K562 (cell line): Measurements from ENCODE around the gene AZGP1. TPM values are rescaled to one million over a fixed set of nuclear protein-coding genes. Genes with fewer than 3 reads are reported as not detected.
"Not testable (repeated sequence)": the region's sequence is repeated elsewhere in the genome, so short reads cannot be mapped to it uniquely, and the experiment has no call there.

Experiments
- ATAC-seq: fragments of 200-7000 bp; cut with Tn5 transposase; 3 replicates; pipeline ENCODE4 v1.9.1; 2020; ENCODE audit warnings: moderate library complexity
- BruUV-seq: library from RNA; stranded (reverse); fragments of 400-500 nt; replicated peaks from 2 replicates; lab custom pipeline; 2021; lab: Mats Ljungman, UMichigan
- CTCF ChIA-PET: fragments of 300-600 bp; formaldehyde crosslinking; extraction: SDS; loops from one replicate; lab custom pipeline; 2021; ENCODE audit warnings: low intra/inter-chr PET ratio; lab: Yijun Ruan, JAX
- POLR2A ChIA-PET: fragments of 300-600, 350-650 bp; sonication (Branson Sonifier 250); formaldehyde crosslinking; extraction: SDS; loops from one replicate; lab custom pipeline; 2021; ENCODE audit warnings: antibody characterized with exemption, inconsistent platforms; lab: Yijun Ruan, JAX
- DNase-seq, 4 experiments: peaks; one replicate each; pipeline versions ENCODE4 v3.0.0 to v3.0.0-alpha.2; 2011 to 2018; ENCODE audit warnings: low spot score in 3 of 4, mixed read lengths in 3 of 4; ENCODE audit errors: extremely low read depth in 1 of 4
- FAIRE-seq: peaks from 2 replicates; lab custom pipeline; 2011; peaks lifted over from hg19 to GRCh38; lab: Jason Lieb, UNC
- H2AFZ ChIP-seq: 2 replicates; pipeline ENCODE4 v1.6.0; 2011; ENCODE audit warnings: low read depth, low read length, control low read depth, inconsistent platforms
- H3K27ac ChIP-seq: fragments of 200-600 bp; 3 replicates; pipeline ENCODE4 v1.8.0; 2011; ENCODE audit warnings: low read depth, mild to moderate bottlenecking, control low read depth, inconsistent platforms, low read length, moderate library complexity, mixed read lengths; ENCODE audit errors: extremely low read depth
- H3K27me3 ChIP-seq, 2 experiments: fragments of 300-600 bp in 1 of 2; 2 replicates in 1 of 2; 3 replicates in 1 of 2; pipeline versions ENCODE4 v1.6.0 to v1.8.0; 2011; ENCODE audit warnings: inconsistent platforms in 2 of 2, low read length in 2 of 2, mild to moderate bottlenecking in 1 of 2, mixed read lengths in 1 of 2, moderate library complexity in 1 of 2; ENCODE audit not compliant: control insufficient read depth in 2 of 2, insufficient read depth in 2 of 2
- H3K36me3 ChIP-seq: fragments of 300-600 bp; 3 replicates; pipeline ENCODE4 v1.8.0; 2011; ENCODE audit warnings: mild to moderate bottlenecking, low read length, inconsistent platforms; ENCODE audit not compliant: control insufficient read depth, insufficient read depth
- H3K4me1 ChIP-seq, 2 experiments: fragments of 200-600 bp in 1 of 2; replicated peaks in 1 of 2; 2 replicates in 1 of 2; 3 replicates in 1 of 2; pipeline versions ENCODE4 v1.5.1 to v1.8.0; 2011; ENCODE audit warnings: inconsistent platforms in 2 of 2, low read length in 2 of 2, mild to moderate bottlenecking in 1 of 2, mixed read lengths in 1 of 2, moderate library complexity in 1 of 2; ENCODE audit not compliant: control insufficient read depth in 2 of 2, insufficient read depth in 2 of 2
- H3K4me2 ChIP-seq: 2 replicates; pipeline ENCODE4 v1.6.1; 2011; ENCODE audit warnings: low read length, control low read depth, inconsistent platforms, mixed read lengths; ENCODE audit not compliant: insufficient read depth
- H3K4me3 ChIP-seq: fragments of 200-600 bp; sonication (generic), shearing (Covaris generic); 2 replicates; pipeline ENCODE4 v1.5.1; 2016; ENCODE audit warnings: control low read depth, inconsistent platforms
- H3K79me2 ChIP-seq: fragments of 200-600 bp; 3 replicates; pipeline ENCODE4 v1.8.0; 2011; ENCODE audit warnings: low read length, inconsistent platforms; ENCODE audit not compliant: control insufficient read depth, insufficient read depth
- H3K9ac ChIP-seq, 2 experiments: 2 replicates each; pipeline versions ENCODE4 v1.6.0 to v1.6.1; 2011; ENCODE audit warnings: low read depth in 2 of 2, low read length in 2 of 2, control low read depth in 1 of 2, inconsistent platforms in 1 of 2, mild to moderate bottlenecking in 1 of 2, mixed read lengths in 1 of 2; ENCODE audit not compliant: insufficient read depth in 1 of 2
- H3K9me1 ChIP-seq: one replicate; pipeline ENCODE4 v1.6.0; 2011; ENCODE audit warnings: inconsistent platforms, mild to moderate bottlenecking, low read length, moderate library complexity; ENCODE audit not compliant: control insufficient read depth, insufficient read depth
- H3K9me3 ChIP-seq: replicated peaks from 2 replicates; pipeline ENCODE4 v1.5.1; 2011; ENCODE audit warnings: low read depth, low read length, inconsistent platforms; ENCODE audit not compliant: control insufficient read depth, insufficient read depth
- H4K20me1 ChIP-seq: replicated peaks from 2 replicates; pipeline ENCODE4 v1.6.1; 2011; ENCODE audit warnings: low read length, inconsistent platforms, mixed read lengths; ENCODE audit not compliant: control insufficient read depth, insufficient read depth
- CBX5 ChIP-seq: IDR thresholded peaks from 2 replicates; pipeline ENCODE4 v1.6.1; 2014; ENCODE audit warnings: low read depth, borderline replicate concordance
- CHD7 ChIP-seq: fragments of 200-600 bp; sonication (generic); IDR thresholded peaks from one replicate; pipeline ENCODE4 v1.6.1; 2012; ENCODE audit warnings: mild to moderate bottlenecking, low read depth, low read length, inconsistent platforms
- MBD2 ChIP-seq: sonication (generic); IDR thresholded peaks from 2 replicates; pipeline ENCODE4 v1.6.1; 2016; ENCODE audit warnings: low read depth, borderline replicate concordance
- WGBS: fragments of 100-300 bp; shearing (Covaris generic); methylation state at CpG from one replicate; pipeline ENCODE4 v1.1.6; 2016; ENCODE audit warnings: low coverage, mixed read lengths; ENCODE audit not compliant: insufficient coverage; ENCODE audit errors: missing lambda C conversion rate; 5-methylcytosine and 5-hydroxymethylcytosine counted together
- in situ Hi-C: fragments of 300-500 bp; cut with MboI; formaldehyde crosslinking; loops from 4 replicates; pipeline ENCODE4 v1.15.0; 2018; ENCODE audit warnings: inconsistent platforms, mixed read lengths
- intact Hi-C: fragments of 100-400 bp; cut with micrococcal nuclease; formaldehyde crosslinking; loops from 2 replicates; pipeline ENCODE4 v1.14.2; 2022
- polyA plus RNA-seq, 8 experiments: library from polyadenylated mRNA; depleted of rRNA in 4 of 8; stranded (reverse) in 5 of 8; unstranded in 3 of 8; fragments of >200 nt; fragmentation: Nextera tagmentation in 2 of 8; fragmentation: Illumina TruSeq in 1 of 8; extraction: Ambion mirVana in 2 of 8; extraction: Trizol in 1 of 8; gene quantifications; 2 replicates each; pipeline versions ENCODE4 v1.2.1 to v1.2.3, GENCODE V29; 2011 to 2014; ENCODE audit warnings: inconsistent platforms in 1 of 8, missing spikeins in 1 of 8
- total RNA-seq, 7 experiments: library from RNA; depleted of rRNA in 6 of 7; stranded (reverse); fragments of >200 nt in 6 of 7; fragmentation: Illumina TruSeq in 2 of 7; extraction: Trizol in 2 of 7; gene quantifications; 2 replicates each; pipeline versions ENCODE4 v1.2.1 to v1.2.3, GENCODE V29; 2011 to 2021; ENCODE audit warnings: low replicate concordance in 1 of 7

AZGP1 gene
- total and polyA plus RNA-seq, 9 of the 15 experiments (the other 6 are each of a cell fraction or from before 2014, with no cell fraction given) = 0.18 to 0.53 TPM; not detected in 7

- TF ChIP-seq CHD7 (no peak), MBD2 (no peak), CBX5 (no peak)
These were observed 8.8 kb upstream of the AZGP1 start (continued) for GRCh38 chr7:99984593-99984992.

DNA sequence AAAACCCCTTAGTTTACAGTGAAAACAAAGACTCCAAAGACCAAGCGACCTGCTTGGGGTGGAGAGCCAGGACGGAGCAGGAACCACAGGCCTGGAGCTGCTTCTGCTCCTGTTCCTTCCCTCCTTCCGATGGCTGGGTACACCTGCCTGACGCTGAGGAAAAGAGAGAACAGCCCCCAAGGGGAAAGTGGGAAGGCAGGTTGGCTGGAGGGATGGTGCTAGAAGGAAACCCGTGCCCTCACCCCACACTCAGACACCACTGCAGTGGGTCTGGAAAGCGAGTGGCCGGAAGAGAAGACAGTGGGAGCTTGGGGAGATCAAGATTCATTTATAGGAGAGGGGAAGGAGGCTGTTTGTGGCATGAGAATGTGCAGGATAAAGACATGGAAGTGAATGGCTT lies 5.2 kb upstream of the AZGP1 start:
- CTCF ChIA-PET, H3K4me1 ChIP-seq: not testable (repeated sequence)

More for the DNA sequence above, 5.2 kb upstream of the AZGP1 start:
- WGBS = 8% methylated on average over 6 of the region's 7 CpGs
- intact Hi-C loops, DNase-seq, POLR2A ChIA-PET, H3K9me1 ChIP-seq, H3K36me3 ChIP-seq, H4K20me1 ChIP-seq, H3K27ac ChIP-seq, H3K79me2 ChIP-seq, H3K9ac ChIP-seq, H3K4me3 ChIP-seq, H3K4me2 ChIP-seq, ATAC-seq, FAIRE-seq, H3K9me3 ChIP-seq, BruUV-seq, H2AFZ ChIP-seq: not testable (repeated sequence)
- H3K27me3 ChIP-seq = peaks cover 19 to 44% of the 10 kb centered on the region in 2 experiments
- in situ Hi-C loops = loop anchor here (5.0 kb wide), 1 partner anchor 1306 kb away; no protein-coding TSS in a partner anchor
